Activated CD8-positive, alpha-beta memory T cell treated with anti-CD3 and anti-CD28 coated beads for 36 hours (primary cell): Measurements from ENCODE around the gene HOXC13. TPM values are rescaled to one million over a fixed set of nuclear protein-coding genes. Genes with fewer than 3 reads are reported as not detected.

Experiments
- CTCF ChIA-PET: fragments of 350-600 bp; sonication (Branson Sonifier 250); formaldehyde crosslinking; loops from one replicate; lab custom pipeline; 2021; ENCODE audit warnings: antibody characterized with exemption; lab: Charles Lee
- POLR2A ChIA-PET: fragments of 350-600 bp; sonication (Branson Sonifier 250); formaldehyde crosslinking; loops from one replicate; lab custom pipeline; 2021; ENCODE audit warnings: antibody characterized with exemption; lab: Charles Lee
- total RNA-seq, 2 experiments: library from RNA; stranded (reverse); gene quantifications; one replicate each; pipeline ENCODE4 v1.2.3, GENCODE V29; 2021

Gene HOXC13
- total RNA-seq, 2 experiments from 2014 or later = not detected

DNA sequence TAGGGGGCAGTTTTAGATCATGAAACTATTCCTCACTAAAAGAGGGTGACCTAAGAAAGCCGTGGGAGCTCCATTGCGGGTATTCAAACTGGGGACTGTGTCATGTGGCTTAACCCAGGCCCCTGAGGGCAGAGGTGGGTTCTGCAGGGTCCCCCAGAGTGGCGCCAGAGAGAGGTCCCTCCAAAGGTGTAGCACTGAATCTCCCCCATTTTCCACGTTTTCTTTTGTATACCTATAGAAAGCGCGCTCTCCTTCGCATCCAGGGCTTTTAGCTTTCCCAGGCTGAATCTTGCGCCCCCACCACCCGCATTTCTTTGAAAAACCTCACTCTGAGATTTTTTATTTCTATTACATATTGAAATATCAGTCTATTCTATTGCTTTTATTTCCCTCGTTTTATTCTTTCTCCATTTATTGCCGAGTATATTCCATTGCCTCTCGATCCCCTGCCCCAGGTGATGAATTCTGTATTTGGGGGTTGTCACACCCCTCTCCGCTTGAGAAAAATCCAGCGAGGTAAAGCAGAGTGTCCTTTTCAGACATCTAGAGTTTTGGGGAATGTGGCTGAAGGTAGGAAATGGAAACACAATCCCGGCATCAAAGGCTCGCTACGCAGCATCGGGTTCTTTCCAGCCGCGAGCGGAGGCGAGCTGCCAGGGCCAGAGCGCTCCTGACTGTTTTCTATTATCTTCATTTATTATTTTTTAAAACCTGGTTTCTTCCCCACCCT is 870 bp upstream of the HOXC13 start:
- POLR2A ChIA-PET = no interaction called here
- CTCF ChIA-PET = no interaction called here

- POLR2A ChIA-PET = no interaction called here
- CTCF ChIA-PET = interaction anchor here (1.0 to 1.1 kb wide), 2 partner anchors 46 kb away, joined by 3 read pairs; partner anchors contain the start of gene HOXC10
Measured at GRCh38 chr12:53939141-53940108, 794 bp downstream of the HOXC13 start.

GRCh38 chr12:53940443-53941014 is 1.9 kb downstream of the HOXC13 start:
- POLR2A ChIA-PET = no interaction called here
- CTCF ChIA-PET = interaction anchor here (1.1 kb wide), 1 partner anchor 45 kb away, joined by 3 read pairs; the partner anchor contains the start of gene HOXC10

GRCh38 chr12:53941187-53941586 is 2.6 kb downstream of the HOXC13 start:
- CTCF ChIA-PET = interaction anchor here (1.1 kb wide), 1 partner anchor 44 kb away, joined by 3 read pairs; the partner anchor contains the start of gene HOXC10

GRCh38 chr12:53941750-53942149 is 3.1 kb downstream of the HOXC13 start:
- CTCF ChIA-PET = interaction anchor here (0.6 kb wide), 1 partner anchor 44 kb away, joined by 5 read pairs; no protein-coding TSS in a partner anchor
- POLR2A ChIA-PET = no interaction called here

More at GRCh38 chr12:53941187-53941586, 2.6 kb downstream of the HOXC13 start:
- POLR2A ChIA-PET = no interaction called here

DNA sequence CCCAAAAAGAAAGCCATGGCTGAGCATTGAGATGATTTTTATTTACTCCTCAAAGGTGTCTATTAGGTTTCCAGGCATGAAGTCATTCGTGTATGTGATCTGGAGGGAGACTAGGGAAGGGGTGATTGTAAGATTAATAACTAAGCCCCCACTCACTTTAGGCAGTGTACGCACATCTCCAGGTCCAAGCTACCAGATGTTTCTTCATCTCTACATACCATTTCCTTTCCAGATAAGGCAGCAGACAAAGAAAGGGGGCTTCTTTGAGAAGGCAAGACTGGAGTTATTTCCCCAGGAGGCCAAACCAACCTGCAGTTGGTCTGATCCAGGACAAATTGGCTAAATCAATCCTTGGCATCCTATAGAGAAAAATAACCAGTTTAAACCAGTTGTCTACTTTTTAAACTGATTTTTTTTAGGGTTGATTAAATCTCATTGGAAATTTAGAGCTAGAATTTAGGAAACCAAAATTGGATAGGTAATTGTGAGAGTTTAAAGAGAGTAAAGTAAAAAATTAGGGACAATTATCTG is 3.9 kb downstream of the HOXC13 start:
- ChIA-PET POLR2A (no interaction called here), CTCF (interaction anchor here (0.6 kb wide), 1 partner anchor 43 kb away, joined by 5 read pairs; no protein-coding TSS in a partner anchor)

DNA sequence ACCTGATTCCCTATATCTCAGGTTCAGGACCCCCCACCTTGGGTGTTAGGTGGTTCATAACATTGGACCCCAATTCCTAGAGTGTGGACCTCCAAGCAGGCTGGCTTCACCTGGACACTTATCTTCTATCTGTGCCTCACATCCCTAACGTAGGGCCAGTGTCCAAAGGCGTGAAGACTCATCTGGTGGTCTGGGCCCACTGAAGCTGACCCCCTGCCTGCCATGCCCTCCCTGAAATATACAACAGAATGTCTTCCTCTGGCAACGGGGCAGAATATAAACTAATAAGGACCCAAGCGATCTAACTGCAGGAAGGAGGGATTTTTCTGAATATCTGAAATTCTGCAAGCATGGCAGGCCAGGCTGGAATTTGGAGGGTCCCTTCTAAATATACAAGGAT is 5.6 kb downstream of the HOXC13 start:
- CTCF ChIA-PET = no interaction called here

DNA sequence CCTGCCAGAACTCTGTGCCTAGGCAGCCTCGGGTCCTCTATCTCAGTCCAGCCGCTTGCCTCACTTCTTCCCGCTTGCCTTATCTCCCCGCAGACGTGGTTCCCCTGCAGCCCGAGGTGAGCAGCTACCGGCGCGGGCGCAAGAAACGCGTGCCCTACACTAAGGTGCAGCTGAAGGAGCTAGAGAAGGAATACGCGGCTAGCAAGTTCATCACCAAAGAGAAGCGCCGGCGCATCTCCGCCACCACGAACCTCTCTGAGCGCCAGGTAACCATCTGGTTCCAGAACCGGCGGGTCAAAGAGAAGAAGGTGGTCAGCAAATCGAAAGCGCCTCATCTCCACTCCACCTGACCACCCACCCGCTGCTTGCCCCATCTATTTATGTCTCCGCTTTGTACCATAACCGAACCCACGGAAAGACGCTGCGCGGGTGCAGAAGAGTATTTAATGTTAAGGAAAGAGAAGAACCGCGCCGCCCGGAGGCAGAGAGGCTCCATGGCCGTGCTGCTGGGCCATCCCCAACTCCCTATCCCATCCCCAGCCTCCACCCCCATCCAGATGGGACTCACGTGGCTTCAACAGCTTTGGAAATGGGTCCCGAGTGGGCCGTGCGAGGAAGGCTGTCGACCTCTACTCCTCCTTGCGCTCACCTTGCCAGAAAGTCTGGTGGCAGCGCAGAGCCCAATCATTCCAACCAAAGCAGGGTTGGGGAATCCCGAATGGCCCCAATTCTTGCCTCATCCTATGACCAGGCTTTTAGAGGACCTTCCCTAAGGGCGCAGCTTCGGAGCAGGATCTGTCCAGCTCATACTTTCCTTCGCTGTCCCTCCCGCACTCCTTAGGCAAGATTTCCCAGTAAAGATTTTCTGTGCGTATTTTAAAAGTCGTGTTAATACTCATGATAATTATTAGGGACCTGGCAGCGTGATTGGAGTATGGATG is 6.5 kb downstream of the HOXC13 start:
- CTCF ChIA-PET = no interaction called here
- POLR2A ChIA-PET = no interaction called here

More for the DNA sequence above, 5.6 kb downstream of the HOXC13 start:
- POLR2A ChIA-PET = no interaction called here

GRCh38 chr12:53947743-53948142 is 9.1 kb downstream of the HOXC13 start:
- ChIA-PET CTCF (interaction anchor here (0.7 kb wide), 1 partner anchor 651 kb away, joined by 3 read pairs; no protein-coding TSS in a partner anchor), POLR2A (no interaction called here)

GRCh38 chr12:53948650-53949593 is 10.3 kb downstream of the HOXC13 start:
- POLR2A ChIA-PET = interaction anchor here (0.6 kb wide), 1 partner anchor 1621 kb away, joined by 3 read pairs; no protein-coding TSS in a partner anchor
- CTCF ChIA-PET = no interaction called here

DNA sequence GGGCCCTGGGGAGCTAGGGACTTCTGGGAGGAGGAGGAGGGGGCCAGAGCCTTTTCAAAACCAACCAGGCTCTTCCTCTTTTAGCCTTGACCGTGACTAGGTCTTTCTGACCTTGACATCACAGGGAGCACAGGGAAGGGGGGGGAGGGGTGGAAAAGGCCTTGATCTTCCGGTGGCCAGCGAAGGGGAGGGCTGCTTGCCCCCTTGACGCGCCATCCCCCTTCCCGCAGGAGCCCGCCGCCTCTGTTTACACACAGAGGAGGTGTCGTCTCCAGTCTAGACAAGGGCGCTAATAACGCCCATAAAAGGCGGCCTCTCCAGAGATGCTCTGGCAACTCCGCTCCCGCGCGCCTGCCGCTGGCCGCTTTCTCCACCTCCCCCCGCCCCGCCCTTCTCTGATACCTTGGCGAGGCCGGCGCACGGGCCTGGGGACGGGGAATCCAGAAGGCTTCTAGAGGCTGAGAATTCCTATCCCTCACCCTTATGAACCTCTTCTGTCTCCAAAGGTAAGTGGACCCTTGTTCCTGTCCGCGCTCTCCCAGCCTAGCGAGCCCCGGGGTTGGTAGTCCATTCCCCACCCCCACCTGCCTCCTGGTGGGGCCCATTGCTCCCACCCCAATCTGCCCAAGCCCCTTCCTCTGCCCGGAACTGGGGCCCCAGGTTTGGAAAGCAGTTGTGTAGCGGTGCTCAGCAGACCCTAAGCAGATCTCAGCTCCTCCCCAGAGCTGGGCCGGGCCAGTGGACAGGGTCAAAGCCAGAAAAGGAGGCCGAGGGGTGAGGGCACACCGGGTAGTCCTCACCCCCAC is 11.2 kb downstream of the HOXC13 start:
- POLR2A ChIA-PET = interaction anchor here (0.6 kb wide), 1 partner anchor 1622 kb away, joined by 3 read pairs; no protein-coding TSS in a partner anchor
- CTCF ChIA-PET = no interaction called here

DNA sequence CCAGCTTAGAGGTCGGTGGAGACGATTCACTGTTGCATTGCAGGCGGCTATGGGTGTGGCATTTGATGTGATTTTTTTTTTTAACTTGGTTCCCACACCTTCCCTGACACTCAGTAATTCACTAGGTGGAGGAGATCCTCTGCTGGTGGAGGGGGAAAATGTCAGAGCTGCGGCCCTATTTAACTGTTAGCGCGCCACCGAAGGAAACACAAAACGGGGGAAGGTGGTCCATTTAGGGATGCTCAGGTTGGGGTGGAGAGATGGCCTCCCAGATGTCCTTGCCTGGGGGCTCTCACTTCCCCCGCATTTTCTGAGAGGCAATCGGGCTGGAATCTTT is 11.8 kb downstream of the HOXC13 start:
- ChIA-PET POLR2A (no interaction called here), CTCF (no interaction called here)

DNA sequence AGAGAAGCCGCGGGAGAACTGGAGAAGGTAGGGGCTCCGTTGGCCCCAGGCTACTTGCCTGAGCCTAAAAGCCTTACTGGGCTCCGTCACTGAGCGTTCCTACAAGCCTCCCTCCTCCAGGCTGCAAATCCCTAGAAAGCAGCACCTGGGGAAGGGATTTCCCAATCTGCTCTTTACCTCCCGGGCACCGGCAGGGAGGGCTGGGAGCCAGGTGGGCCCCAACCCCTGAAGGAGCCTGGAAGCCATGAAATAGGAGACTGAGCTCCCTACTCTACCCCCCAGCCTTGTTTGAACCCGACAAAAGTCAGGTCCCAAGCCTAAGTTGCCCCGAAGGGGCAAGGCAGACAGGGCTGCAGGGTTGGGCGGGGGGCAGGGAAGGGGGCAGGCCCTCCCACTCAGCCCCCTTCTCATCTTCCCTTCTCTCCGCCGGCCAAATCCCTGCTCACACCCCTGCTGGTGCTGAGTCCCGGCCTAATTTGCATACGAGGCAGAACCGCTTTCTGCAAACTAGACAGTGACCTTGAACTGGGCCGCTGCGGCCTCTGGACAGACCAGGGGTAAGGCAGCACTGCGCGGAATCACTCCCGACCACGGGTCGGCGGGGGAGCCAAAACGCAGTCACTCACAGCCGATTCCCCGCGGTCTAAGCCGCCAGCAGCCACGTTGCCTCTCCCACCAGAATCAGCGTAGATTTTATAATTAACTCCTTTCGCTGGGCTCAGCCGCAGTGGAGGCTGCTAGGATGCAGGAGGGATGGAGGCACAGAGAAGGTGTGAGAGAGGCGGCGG is 12.4 kb downstream of the HOXC13 start:
- ChIA-PET POLR2A (no interaction called here), CTCF (interaction anchor here (1.4 kb wide), 1 partner anchor 18 kb away, joined by 3 read pairs; no protein-coding TSS in a partner anchor)

DNA sequence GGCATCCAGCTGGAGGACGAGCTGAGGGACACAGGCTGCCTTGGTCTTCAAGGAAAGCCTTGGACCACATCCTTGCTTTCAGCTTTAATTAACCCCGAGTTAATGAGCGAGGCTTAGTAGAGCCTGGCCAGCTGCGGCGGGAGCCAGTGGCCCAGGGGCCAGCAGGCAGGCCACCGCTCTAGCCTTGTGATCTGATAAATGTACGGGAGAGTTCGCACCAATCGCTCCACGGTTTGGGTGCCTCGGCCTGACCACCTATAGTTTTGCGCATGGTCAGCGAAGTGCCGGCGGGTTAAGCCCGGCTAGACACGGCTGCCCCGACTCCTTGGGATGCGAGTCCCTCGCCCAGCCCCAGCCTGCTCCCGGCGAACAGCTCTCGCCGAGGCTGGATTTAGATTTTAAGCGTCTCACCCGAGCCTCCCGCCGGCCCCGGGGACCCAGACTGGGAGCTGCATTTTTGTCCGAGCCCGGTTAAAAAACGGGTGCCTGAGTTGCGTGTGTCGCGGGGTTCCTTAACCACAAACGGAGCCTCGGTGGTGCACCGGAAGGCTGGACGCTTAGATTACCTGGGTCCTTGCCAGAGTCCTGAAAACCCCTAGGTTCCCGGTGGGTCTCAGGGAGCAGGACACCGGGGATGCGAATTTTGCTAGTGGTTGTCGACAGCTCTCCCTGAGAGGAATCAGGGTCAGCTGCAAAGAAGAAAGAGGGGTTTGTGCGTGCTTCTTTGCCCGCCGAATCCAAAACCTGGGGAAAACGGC is 13.1 kb downstream of the HOXC13 start:
- CTCF ChIA-PET = interaction anchor here (1.4 kb wide), 1 partner anchor 19 kb away, joined by 3 read pairs; no protein-coding TSS in a partner anchor
- POLR2A ChIA-PET = no interaction called here

- CTCF ChIA-PET = interaction anchor here (0.7 to 1.4 kb wide), 2 partner anchors 20 to 46 kb away, joined by 3 read pairs; no protein-coding TSS in a partner anchor
- POLR2A ChIA-PET = no interaction called here
Measured at GRCh38 chr12:53952335-53952694, 13.7 kb downstream of the HOXC13 start.
